Measurements from ENCODE around the gene SAFB.

Gene SAFB

DNA sequence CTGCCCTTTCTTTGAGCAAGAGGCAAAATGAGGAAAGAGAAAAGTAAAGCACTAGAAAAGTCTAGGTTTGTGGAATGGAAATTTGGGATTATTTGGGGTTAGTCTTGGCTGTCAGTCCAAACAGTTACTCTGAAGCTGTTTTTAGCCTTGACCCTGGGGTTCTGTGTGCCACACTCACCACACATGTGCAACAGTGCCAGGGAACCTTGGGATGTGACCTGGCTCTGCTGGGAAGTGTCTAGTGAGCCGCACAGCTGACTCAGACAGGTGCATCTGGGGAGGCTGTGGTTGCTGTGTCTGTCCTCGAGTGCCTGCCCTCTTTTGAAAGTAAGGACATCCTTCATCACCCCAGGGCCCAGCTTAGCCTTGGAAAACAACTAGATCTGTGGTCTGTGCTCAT is 41.6 kb downstream of the SAFB start:
- no peak for DNase-seq (ENCODE audit: low read depth in 2 of 2, low spot score in 1 of 2)

DNA sequence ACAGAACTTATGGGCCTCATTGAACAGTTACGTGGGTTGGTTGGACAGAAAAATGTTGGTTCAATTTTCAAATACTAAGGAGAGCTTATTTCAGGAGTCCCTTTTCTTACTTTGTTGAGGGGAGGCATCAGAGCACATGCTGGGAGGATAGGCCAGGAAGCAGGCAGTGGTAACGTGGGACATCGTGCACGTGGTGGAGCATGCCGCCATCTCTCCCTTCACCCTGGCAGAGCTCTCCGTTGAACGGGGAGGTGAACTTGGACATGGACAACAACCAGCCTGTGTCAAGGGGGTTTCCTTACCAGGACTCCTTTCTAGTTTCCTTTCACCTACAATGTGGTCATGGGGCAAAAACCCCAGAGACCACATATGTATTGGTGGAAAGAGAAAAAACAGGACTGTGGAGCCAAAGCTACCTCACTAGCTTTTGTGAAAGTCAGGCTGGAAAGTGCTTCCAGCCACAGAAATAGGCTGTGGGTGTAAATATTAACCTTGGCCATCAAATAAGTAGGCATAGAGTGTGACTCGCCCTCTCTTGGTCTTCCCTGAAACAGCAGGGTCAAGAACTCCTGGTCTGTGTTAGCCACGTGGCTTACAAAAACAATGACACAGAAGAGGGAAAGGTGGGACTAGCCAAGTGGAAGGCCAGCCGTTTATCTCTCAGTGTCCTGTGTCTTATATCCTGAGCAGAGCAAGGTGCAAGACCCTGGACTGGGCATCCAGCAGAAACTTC is 43.1 kb downstream of the SAFB start:
- DNase-seq (ENCODE audit: low read depth in 2 of 2, low spot score in 1 of 2): no peak

DNA sequence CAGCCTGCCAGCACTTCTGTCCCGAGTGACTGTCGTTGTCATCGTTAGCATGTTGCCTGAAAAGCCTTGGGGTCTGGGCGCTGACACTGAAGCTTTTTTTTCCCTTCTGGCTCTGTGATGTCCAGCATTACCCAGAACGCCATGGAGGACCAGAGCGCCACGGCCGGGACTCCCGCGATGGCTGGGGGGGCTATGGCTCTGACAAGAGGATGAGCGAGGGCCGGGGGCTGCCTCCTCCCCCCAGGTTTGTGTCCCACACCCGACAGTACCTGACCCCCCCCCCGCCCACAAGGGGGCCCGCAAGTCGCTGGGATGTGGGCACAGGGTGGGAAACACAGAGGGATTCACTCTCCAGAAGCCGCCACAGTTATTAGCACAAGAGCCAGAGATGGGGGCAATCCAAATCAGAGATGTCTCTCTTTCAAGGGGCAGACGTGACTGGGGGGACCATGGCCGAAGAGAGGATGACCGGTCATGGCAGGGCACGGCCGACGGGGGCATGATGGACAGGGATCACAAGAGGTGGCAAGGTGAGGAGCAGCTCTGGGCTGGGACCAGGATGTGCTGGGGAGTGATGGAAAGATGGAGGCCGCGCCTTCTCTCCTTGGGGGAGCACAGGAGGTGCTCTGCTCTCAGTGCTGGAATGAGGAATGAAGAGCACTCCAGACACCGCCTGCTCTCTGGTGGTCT is 44.2 kb downstream of the SAFB start:
- no peak for DNase-seq (ENCODE audit: low read depth in 2 of 2, low spot score in 1 of 2)

DNA sequence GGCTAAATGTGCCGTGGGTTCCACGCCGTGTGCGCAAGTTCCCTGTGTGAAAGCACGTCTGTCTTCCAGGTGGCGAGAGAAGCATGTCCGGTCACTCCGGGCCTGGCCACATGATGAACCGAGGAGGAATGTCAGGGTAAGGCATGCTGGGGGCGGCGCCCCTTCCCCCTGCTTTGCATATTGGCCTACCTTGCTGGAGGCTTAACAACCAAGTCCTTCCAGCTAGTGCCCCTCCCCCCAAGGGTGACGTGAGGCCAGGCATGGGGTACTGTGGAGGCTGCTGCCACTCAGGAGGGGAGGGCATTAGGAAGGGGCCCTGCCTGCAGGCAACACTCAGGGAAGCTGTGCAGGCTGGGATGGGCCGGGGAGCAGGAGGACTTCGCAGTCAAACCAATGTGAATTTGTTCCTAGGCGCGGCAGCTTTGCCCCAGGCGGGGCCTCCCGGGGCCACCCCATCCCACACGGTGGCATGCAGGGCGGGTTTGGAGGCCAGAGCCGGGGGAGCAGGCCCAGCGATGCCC is 44.9 kb downstream of the SAFB start:
- DNase-seq (ENCODE audit: low read depth in 2 of 2, low spot score in 1 of 2): no peak

DNA sequence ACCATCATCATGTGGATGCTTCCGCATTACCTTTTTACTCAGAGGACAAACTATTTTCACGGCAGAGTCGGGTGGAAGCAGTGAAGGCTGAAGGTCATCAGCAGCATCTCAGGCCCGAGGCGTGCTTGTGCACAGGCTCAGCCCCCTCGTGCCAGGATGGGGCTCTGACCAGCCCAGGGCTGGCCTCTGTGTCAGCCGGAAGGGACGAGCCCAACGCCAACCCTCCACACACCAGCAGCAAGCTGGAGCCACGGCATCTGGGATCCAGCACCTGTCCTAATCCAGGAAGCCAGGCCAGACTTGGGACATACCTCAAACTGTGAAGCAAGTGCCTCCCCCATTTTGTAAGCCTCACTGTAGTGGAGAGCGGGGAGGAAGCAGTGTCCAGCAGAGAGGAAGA is 46.3 kb downstream of the SAFB start:
- DNase-seq (ENCODE audit: low read depth in 2 of 2, low spot score in 1 of 2): no peak

DNA sequence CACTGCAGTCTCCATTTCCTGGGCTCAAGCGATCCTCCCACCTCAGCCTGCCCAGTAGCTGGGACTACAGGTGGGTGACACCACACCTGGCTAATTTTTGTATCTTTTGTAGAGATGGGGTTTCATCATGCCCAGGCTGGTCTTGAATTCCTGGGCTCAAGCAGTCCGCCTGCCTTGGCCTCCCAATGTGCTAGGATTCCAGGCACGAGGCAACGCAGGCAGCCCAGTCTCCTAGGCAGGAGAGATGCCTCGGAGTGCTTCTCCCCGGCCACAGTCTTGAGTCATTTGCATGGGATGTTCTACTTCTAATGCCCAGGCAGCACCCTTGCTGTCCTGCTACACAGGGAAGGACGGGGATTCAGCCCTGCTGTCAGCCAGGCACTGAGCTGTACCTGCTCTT is 48.7 kb downstream of the SAFB start:
- no peak for DNase-seq (ENCODE audit: low read depth in 2 of 2, low spot score in 1 of 2)

DNA sequence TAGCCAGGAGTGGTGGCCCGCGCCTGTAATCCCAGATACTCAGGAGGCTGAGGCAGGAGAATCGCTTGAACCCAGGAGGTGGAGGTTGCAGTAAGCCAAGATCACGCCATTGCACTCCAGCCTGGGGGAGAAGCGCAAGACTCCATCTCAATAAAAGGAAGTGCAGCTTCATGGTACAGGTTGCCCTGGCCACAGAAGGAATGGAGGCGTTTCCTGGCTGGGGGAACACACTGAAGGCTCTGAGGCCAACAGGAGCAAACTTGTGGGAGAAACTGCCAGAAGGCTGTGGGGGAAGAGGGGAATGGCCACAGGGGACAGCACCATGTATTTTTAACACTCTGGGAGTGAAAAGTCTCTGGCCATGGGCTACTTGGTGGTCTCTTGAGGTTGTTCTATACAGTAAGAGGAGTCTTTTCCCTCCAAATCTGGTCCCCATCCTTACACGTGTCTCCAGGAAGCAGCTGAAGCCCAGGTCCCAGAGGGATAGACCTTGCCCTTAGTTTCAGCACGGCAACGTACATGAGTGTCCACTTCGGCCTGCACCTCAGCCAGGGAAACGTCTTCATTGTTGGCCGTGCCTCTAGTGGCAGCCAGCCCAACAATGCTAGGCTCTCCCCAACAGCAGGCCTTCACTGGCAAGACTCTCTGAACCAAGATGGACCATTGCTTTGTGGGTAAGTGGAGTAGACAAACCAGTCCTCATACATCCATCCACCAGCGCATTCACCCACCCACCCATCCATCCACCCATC is 50.0 kb downstream of the SAFB start:
- no peak for DNase-seq (ENCODE audit: low read depth in 2 of 2, low spot score in 1 of 2)

DNA sequence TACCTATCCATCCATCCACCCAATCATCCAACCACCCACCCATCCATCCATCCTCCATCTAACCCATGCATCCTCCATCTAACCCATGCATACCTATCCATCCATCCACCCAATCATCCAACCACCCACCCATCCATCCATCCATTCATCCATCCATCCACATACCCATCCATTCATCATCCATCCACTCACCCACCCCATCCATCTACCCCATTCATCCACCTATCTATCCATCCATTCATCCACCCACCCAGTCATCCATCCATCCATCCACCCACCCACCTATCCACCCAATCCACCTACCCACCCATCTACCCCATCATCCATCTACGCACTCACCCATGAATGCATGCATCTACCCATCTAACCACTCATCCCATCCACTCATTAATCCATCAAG is 50.9 kb downstream of the SAFB start:
- DNase-seq (ENCODE audit: low read depth in 2 of 2, low spot score in 1 of 2): no peak

DNA sequence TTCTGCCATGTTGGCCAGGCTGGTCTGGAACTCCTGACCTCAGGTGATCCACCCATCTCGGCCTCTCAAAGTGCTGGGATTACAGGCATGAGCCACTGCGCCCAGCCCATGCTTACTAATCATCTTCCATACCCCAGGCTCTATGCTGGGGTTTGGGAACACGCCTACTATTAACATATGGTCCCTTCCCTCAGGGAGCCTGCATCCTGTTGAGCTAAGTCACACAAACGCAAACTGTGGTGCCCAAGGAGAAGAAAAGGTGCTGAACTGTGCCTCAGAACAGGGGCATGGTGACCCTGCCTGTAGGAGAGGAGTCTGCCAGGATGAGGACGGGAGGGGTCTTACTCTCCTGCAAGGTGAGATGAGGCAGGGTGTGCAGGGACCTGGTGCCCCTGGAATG is 51.8 kb downstream of the SAFB start:
- no peak for DNase-seq (ENCODE audit: low read depth in 2 of 2, low spot score in 1 of 2)

DNA sequence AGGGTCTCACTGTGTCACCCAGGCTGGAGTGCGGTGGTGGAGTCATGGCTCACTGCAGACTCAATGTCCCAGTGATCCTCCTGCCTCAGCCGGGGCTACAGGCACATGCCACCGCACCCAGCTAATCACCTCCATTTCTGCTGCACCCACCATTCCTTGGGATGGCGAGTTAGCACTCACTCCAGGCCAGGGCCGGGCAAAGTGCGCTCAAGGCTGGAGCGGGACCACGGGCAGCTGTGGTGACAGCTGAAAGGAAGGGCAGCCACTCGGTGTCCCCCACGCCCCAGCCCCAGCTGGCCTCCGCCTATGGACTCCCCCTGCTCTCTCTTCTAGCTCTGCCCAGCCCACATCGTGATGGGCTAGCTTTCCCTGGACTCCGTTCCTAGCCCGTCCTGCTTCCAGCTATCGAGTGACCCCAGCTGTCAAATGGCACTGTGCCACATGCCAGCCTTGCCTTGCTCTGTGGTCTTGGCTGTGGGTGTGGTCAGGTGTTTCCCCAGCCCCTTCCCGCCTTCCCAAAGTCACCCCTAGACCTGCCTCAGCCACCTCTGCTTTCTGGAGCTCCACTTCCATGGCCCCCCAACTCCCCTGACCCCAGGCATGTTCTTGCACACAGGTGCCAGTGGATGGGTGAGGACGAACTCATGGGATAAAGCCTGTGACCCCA is 53.4 kb downstream of the SAFB start:
- no peak for DNase-seq (ENCODE audit: low read depth in 2 of 2, low spot score in 1 of 2)

DNA sequence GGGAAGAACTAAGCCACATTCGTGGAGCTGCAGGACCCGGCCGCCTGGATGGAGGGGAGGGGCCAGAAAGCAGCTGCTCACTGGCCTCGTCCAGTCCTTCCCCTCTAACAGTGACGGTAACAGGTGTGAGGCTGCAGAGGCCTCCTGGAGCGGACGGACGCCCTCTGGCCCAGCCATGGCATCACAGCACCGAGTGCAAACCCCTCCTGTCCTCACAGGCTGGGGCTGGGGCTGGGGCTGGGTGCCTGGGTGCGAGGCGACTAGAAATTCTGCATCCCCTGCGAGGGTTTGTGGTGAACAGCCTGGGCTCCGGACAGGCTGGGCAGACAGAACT is 53.9 kb downstream of the SAFB start:
- no peak for DNase-seq (ENCODE audit: low read depth in 2 of 2, low spot score in 1 of 2)

DNA sequence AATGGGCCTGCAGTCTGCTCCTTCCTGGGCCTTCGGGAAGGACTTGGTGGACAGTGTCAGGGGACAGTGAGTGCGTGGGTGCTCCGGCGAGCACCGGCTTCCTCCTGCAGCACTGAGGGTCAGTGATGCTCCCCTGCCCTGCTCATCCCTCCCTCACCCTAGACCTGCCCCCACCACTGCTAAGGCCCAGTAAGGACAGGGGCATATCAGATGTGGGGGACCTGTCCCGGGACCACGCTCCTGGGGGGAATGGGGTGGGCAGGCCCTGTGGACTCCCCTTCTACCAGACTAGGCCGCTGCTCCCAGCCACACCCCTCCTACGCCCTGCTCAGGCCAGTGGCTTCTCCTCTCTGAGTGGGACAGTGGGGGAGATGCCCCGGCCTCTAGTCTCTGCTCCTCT is 54.3 kb downstream of the SAFB start:
- DNase-seq (ENCODE audit: low read depth in 2 of 2, low spot score in 1 of 2): no peak

DNA sequence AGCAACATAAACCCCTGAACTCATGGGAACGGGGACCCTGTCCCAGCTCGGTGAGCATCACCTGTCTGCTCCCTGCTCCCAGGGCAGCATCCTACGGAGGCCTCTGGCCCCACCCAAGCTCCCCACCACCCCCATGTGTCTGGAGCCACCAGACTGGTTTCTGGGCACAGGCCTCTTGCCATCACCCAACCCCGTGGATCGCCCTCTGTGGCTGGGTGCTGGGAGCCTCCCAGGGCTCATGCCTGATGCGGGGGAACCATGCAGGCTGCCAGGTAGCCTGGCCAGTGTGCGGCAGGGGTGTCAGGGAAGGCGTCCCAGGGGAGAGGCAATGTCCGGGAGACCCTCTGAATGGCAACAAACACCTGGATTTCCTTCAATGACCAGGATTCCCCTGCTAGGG is 54.7 kb downstream of the SAFB start:
- DNase-seq (ENCODE audit: low read depth in 2 of 2, low spot score in 1 of 2): no peak

DNA sequence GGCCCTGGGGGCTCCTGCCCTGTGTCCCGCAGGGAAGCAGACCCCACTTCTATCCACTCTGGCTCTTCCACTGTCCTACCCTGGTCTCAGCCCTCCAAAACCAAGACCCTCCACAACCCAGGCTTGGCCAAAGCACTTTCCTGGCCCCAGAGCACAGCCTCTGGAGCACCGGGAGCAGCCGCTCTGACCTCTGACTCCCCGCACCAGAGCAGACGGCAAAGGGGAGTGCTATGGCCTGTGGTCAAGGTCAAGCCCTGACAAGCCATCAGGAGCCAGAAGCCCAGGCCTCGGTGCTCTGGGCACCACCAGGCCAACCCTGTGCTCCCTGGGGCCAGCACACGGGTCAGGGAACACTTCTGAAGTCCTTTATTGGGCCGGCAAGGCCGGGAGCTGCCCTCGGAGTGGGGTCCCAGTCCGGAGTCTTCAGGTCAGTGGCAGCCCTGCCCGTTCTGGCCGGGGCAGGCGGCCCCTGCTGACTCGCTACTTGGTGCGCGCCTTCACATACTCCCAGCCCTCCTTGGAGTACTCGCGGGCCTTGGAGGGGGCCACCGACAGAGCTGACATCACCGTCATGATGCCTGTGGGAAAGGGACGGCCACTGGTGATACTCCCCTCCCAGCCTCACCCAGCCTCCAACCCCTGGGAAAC is 55.3 kb downstream of the SAFB start:
- no peak for DNase-seq (ENCODE audit: low read depth in 2 of 2, low spot score in 1 of 2)

DNA sequence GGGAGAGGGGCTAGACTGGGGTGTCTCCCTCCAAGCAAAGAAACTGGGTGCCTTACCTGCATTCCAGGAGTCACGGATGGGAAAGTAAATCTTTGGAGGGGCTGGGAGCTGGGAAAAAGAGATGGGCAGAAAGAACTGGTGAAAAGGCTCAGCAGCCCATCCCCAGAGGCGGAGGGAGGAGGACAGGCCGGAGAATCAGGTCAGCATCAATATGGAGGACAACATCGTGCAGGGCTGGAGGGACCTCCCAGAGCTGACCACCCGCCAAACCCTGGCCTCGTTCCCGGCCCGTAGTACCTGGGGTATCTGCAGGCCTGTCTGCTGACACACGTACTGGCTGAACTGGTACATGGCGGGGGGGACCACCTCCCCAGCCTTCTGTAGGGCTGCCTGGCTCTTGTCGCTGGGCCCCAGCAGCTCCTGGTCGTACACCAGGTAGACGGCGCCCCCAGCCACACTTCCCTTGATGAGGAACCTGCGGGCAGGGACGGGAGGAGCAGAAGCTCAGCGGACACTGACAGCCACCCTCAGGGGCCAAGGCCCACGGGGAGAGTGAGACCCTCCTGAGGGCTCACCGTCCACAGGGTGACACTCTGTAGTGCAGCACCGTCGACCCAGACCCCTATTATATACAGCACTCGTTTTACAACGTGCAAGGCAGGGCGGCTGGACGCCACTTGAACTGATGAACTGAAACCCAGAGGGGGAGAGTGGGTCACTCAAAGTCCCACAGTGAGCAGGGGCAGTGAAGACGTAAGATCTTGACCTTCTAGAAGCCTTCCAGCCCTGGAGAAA is 56.6 kb downstream of the SAFB start:
- DNase-seq (ENCODE audit: low read depth in 2 of 2, low spot score in 1 of 2): no peak

DNA sequence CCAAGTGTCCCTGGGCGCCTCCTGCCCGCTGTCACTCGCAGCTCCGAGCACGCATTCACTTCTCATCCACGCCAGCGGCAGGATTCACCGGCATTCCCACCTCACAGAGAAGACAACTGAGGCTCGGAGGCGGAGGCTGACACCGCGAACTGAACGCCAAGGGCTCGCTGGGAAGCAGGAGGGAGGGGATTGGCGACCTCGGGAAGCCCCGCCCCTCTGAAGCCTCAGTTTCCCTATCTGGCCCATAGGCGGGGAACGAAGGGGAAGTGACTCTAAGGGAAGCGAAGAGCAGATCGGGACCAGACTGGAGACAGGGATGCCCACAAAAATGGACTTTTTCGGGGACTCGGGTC is 57.2 kb downstream of the SAFB start:
- DNase-seq (ENCODE audit: low read depth in 2 of 2, low spot score in 1 of 2): no peak

DNA sequence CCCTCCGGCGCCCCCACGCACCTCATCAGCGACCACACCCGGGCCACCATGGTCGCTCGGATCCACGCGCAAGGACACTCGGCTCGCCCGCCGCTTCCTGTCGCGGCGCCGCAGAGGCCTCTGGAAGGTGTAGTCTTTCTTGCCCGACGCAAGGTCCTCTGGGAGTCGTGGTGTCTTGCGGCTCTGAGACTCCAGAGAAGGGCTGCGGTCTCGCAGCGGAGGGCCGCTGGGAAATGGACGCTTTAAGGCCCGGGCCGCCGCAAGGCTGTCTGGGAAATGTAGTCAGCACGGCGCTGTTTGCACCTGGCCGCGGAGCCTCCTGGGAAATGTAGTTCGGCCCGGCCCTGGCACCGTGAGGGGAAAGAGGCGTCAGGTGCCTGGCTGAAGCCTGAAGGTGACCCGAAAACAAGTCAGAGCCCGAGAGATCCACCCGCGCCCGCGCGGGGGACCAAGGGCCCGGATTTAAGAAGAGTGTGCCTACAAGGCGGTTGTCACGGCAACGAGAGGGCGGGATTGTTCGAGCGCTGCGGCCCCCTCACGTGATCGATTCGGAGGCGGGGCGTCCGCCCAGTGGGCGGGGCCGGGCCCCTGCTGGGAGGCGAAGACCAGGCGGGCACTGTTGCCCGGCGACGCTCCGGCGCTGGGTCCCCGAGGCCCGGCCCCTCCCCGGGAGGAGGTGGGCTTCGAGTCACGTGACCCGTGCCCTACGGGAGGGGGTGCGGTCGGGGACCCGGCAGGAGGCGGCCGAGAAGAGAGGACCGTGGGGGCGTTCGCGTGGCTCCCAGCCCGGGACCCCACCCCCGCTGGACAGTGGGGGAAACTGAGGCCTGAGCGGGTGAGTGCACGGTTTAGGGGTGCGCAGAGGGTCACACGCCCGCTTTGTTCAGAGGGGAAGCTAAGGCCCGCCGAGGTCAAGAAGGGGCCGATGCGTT is 57.8 kb downstream of the SAFB start, which contains the start of the genes HSD11B1L and MICOS13:
Gene HSD11B1L, plus strand, starts transcription at position 591 of the 932 bp plus-strand sequence. CDS start 3,806 bp downstream, outside the sequence.
Gene MICOS13, minus strand, starts transcription at position 80 of the 932 bp plus-strand sequence. Its CDS starts 30 bp downstream, at position 50.
- peak; percentile 95 to 96 for DNase-seq (ENCODE audit: low read depth in 2 of 2, low spot score in 1 of 2)

DNA sequence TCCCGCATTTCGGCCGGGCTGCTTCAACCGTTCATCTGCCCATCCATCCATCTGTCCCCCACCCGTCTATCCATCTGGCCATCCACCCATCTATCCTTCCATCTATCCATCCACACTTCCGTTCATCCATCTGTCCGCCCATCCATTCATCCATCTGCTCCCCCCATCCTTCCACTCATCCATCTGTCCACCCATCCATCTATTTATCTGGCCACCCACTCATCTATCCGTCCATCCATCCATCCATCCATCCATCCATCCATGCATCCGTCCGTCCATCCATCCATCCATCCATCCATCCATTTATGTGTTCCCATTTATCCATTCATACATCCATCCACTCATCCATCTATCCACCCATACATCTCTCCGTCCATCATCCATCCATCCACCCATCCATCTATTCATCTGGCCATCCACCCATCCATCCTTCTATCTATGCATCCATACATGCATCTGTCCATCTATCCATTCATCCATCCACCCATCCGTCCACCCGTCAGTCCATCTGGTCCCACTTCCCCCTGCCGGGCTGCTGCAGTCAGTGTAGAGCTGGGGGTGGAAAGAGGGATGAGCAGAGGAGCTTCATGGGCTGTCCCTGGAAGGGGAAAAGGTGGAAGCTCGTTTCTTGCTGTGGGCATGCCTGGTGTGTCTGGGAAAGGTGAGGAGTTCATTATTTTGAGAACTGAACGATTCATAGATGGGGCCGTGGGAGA is 58.7 kb downstream of the SAFB start:
- DNase-seq (ENCODE audit: low read depth in 2 of 2, low spot score in 1 of 2): no peak
